ENCODE data around the gene SPTBN5.

The SPTBN5 gene

GRCh38 chr15:41809121-41809520, 84.7 kb downstream of the SPTBN5 start:
- Histone ChIP-seq H3K27me3 (ENCODE audit: low read depth, low read length) (no peaks in the 10 kb centered on the region), H3K27ac (ENCODE audit: low read length) (no peak overlapping the region), H3K9me3 (ENCODE audit: control insufficient read depth in 1 of 2, low read length in 2 of 2) (no peaks in the 10 kb centered on the region), H3K4me3 (ENCODE audit: low read depth in 1 of 2, low read length in 2 of 2) (no peak overlapping the region), H3K36me3 (ENCODE audit: control insufficient read depth in 1 of 2, insufficient read depth in 2 of 2, low read length in 2 of 2) (peaks cover 14 to 23% of the 10 kb centered on the region in 2 donors), H3K4me1 (ENCODE audit: control insufficient read depth in 1 of 2, insufficient read depth in 2 of 2, low read length in 2 of 2) (peaks cover 0 to 34% of the 10 kb centered on the region in 2 donors)

- Histone ChIP-seq H3K36me3 (ENCODE audit: control insufficient read depth in 1 of 2, insufficient read depth in 2 of 2, low read length in 2 of 2) (peaks cover 0 to 3% of the 10 kb centered on the region in 2 donors), H3K9me3 (ENCODE audit: control insufficient read depth in 1 of 2, low read length in 2 of 2) (no peaks in the 10 kb centered on the region), H3K27ac (ENCODE audit: low read length) (peak overlapping the region; percentile 2), H3K27me3 (ENCODE audit: low read depth, low read length) (no peaks in the 10 kb centered on the region), H3K4me1 (ENCODE audit: control insufficient read depth in 1 of 2, insufficient read depth in 2 of 2, low read length in 2 of 2) (peaks cover 0 to 36% of the 10 kb centered on the region in 2 donors), H3K4me3 (ENCODE audit: low read depth in 1 of 2, low read length in 2 of 2) (no peak overlapping the region)
Measured at GRCh38 chr15:41806291-41807181, 87.3 kb downstream of the SPTBN5 start.

GRCh38 chr15:41805711-41806110, 88.1 kb downstream of the SPTBN5 start:
- Histone ChIP-seq H3K9me3 (ENCODE audit: control insufficient read depth in 1 of 2, low read length in 2 of 2) (no peaks in the 10 kb centered on the region), H3K4me1 (ENCODE audit: control insufficient read depth in 1 of 2, insufficient read depth in 2 of 2, low read length in 2 of 2) (peaks cover 0 to 30% of the 10 kb centered on the region in 2 donors), H3K36me3 (ENCODE audit: control insufficient read depth in 1 of 2, insufficient read depth in 2 of 2, low read length in 2 of 2) (peaks cover 0 to 5% of the 10 kb centered on the region in 2 donors), H3K27ac (ENCODE audit: low read length) (peak overlapping the region; percentile 2), H3K27me3 (ENCODE audit: low read depth, low read length) (no peaks in the 10 kb centered on the region), H3K4me3 (ENCODE audit: low read depth in 1 of 2, low read length in 2 of 2) (no peak overlapping the region)

GRCh38 chr15:41804916-41805666, 88.8 kb downstream of the SPTBN5 start:
- H3K36me3 ChIP-seq (ENCODE audit: control insufficient read depth in 1 of 2, insufficient read depth in 2 of 2, low read length in 2 of 2) = peaks cover 0 to 10% of the 10 kb centered on the region in 2 donors
- H3K9me3 ChIP-seq (ENCODE audit: control insufficient read depth in 1 of 2, low read length in 2 of 2) = no peaks in the 10 kb centered on the region
- H3K27ac ChIP-seq (ENCODE audit: low read length) = peak overlapping the region; percentile 54
- H3K4me1 ChIP-seq (ENCODE audit: control insufficient read depth in 1 of 2, insufficient read depth in 2 of 2, low read length in 2 of 2) = peaks cover 0 to 29% of the 10 kb centered on the region in 2 donors
- no peaks in the 10 kb centered on the region for H3K27me3 ChIP-seq (ENCODE audit: low read depth, low read length)
- H3K4me3 ChIP-seq (ENCODE audit: low read depth in 1 of 2, low read length in 2 of 2) = no peak overlapping the region

GRCh38 chr15:41804361-41804760, 89.5 kb downstream of the SPTBN5 start:
- H3K4me1 ChIP-seq (ENCODE audit: control insufficient read depth in 1 of 2, insufficient read depth in 2 of 2, low read length in 2 of 2) = peaks cover 0 to 29% of the 10 kb centered on the region in 2 donors
- H3K4me3 ChIP-seq (ENCODE audit: low read depth in 1 of 2, low read length in 2 of 2) = no peak overlapping the region
- H3K27ac ChIP-seq (ENCODE audit: low read length) = peak overlapping the region; percentile 54
- H3K36me3 ChIP-seq (ENCODE audit: control insufficient read depth in 1 of 2, insufficient read depth in 2 of 2, low read length in 2 of 2) = peaks cover 0 to 10% of the 10 kb centered on the region in 2 donors
- H3K27me3 ChIP-seq (ENCODE audit: low read depth, low read length) = no peaks in the 10 kb centered on the region
- no peaks in the 10 kb centered on the region for H3K9me3 ChIP-seq (ENCODE audit: control insufficient read depth in 1 of 2, low read length in 2 of 2)

GRCh38 chr15:41801850-41802455, 91.9 kb downstream of the SPTBN5 start:
- Histone ChIP-seq H3K9me3 (ENCODE audit: control insufficient read depth in 1 of 2, low read length in 2 of 2) (no peaks in the 10 kb centered on the region), H3K36me3 (ENCODE audit: control insufficient read depth in 1 of 2, insufficient read depth in 2 of 2, low read length in 2 of 2) (peaks cover 0 to 10% of the 10 kb centered on the region in 2 donors), H3K4me3 (ENCODE audit: low read depth in 1 of 2, low read length in 2 of 2) (no peak overlapping the region), H3K4me1 (ENCODE audit: control insufficient read depth in 1 of 2, insufficient read depth in 2 of 2, low read length in 2 of 2) (peaks cover 0 to 41% of the 10 kb centered on the region in 2 donors), H3K27me3 (ENCODE audit: low read depth, low read length) (no peaks in the 10 kb centered on the region), H3K27ac (ENCODE audit: low read length) (no peak overlapping the region)

- H3K9me3 ChIP-seq (ENCODE audit: control insufficient read depth in 1 of 2, low read length in 2 of 2) = no peaks in the 10 kb centered on the region
- H3K36me3 ChIP-seq (ENCODE audit: control insufficient read depth in 1 of 2, insufficient read depth in 2 of 2, low read length in 2 of 2) = peaks cover 0 to 10% of the 10 kb centered on the region in 2 donors
- no peak overlapping the region for H3K27ac ChIP-seq (ENCODE audit: low read length)
- peaks cover 4 to 42% of the 10 kb centered on the region in 2 donors for H3K4me1 ChIP-seq (ENCODE audit: control insufficient read depth in 1 of 2, insufficient read depth in 2 of 2, low read length in 2 of 2)
- H3K27me3 ChIP-seq (ENCODE audit: low read depth, low read length) = no peaks in the 10 kb centered on the region
- no peak overlapping the region for H3K4me3 ChIP-seq (ENCODE audit: low read depth in 1 of 2, low read length in 2 of 2)
Measured at GRCh38 chr15:41801185-41801584, 92.7 kb downstream of the SPTBN5 start.

- Histone ChIP-seq H3K27me3 (ENCODE audit: low read depth, low read length) (no peaks in the 10 kb centered on the region), H3K4me3 (ENCODE audit: low read depth in 1 of 2, low read length in 2 of 2) (no peak overlapping the region), H3K27ac (ENCODE audit: low read length) (no peak overlapping the region), H3K9me3 (ENCODE audit: control insufficient read depth in 1 of 2, low read length in 2 of 2) (no peaks in the 10 kb centered on the region), H3K4me1 (ENCODE audit: control insufficient read depth in 1 of 2, insufficient read depth in 2 of 2, low read length in 2 of 2) (peaks cover 8 to 30% of the 10 kb centered on the region in 2 donors), H3K36me3 (ENCODE audit: control insufficient read depth in 1 of 2, insufficient read depth in 2 of 2, low read length in 2 of 2) (peaks cover 0 to 10% of the 10 kb centered on the region in 2 donors)
Measured at GRCh38 chr15:41799488-41799805, 94.4 kb downstream of the SPTBN5 start.

- Histone ChIP-seq H3K4me1 (ENCODE audit: control insufficient read depth in 1 of 2, insufficient read depth in 2 of 2, low read length in 2 of 2) (peaks cover 8 to 24% of the 10 kb centered on the region in 2 donors), H3K36me3 (ENCODE audit: control insufficient read depth in 1 of 2, insufficient read depth in 2 of 2, low read length in 2 of 2) (peaks cover 0 to 10% of the 10 kb centered on the region in 2 donors), H3K9me3 (ENCODE audit: control insufficient read depth in 1 of 2, low read length in 2 of 2) (no peaks in the 10 kb centered on the region), H3K27me3 (ENCODE audit: low read depth, low read length) (no peaks in the 10 kb centered on the region), H3K4me3 (ENCODE audit: low read depth in 1 of 2, low read length in 2 of 2) (no peak overlapping the region), H3K27ac (ENCODE audit: low read length) (peak overlapping the region; percentile 6)
Measured at GRCh38 chr15:41798607-41799487, 95.0 kb downstream of the SPTBN5 start.

Data from muscle layer of duodenum (tissue), 2 donors.